T-helper 17 cell (primary cell): ENCODE results near the gene SLC12A5. TPM values are rescaled to one million over a fixed set of nuclear protein-coding genes. Genes with fewer than 3 reads are reported as not detected.

Experiments used
- ATAC-seq: fragments of 150-1000 bp; cut with Tn5 transposase; 2 replicates; pipeline ENCODE4 v1.10.0; 2021; ENCODE audit warnings: mild to moderate bottlenecking, moderate library complexity
- DNase-seq, 3 donors: peaks; one replicate each; pipeline versions ENCODE4 v3.0.0 to v3.0.0-alpha.2; 2020 to 2021
- H3K9me3 ChIP-seq: one replicate; pipeline ENCODE4 v1.7.0; 2013; ENCODE audit warnings: low read length, mild to moderate bottlenecking; ENCODE audit not compliant: control insufficient read depth, poor library complexity, severe bottlenecking
- H3K27ac Mint-ChIP-seq: one replicate; pipeline ENCODE4 v1.8.0; 2022; ENCODE audit warnings: mild to moderate bottlenecking, moderate library complexity, mixed read lengths
- H3K27me3 Mint-ChIP-seq: one replicate; pipeline ENCODE4 v1.8.0; 2022; ENCODE audit warnings: mixed read lengths
- H3K36me3 Mint-ChIP-seq: one replicate; pipeline ENCODE4 v1.8.0; 2022; ENCODE audit warnings: low read depth, mixed read lengths
- H3K4me1 Mint-ChIP-seq: one replicate; pipeline ENCODE4 v1.8.0; 2022; ENCODE audit warnings: mild to moderate bottlenecking, mixed read lengths
- H3K4me3 Mint-ChIP-seq: one replicate; pipeline ENCODE4 v1.8.0; 2022; ENCODE audit warnings: mild to moderate bottlenecking, moderate library complexity, mixed read lengths
- total RNA-seq, 4 donors: library from RNA in 2 of 4; stranded (reverse) in 2 of 4; gene quantifications; one replicate each; pipeline ENCODE4 v1.2.3 and lab custom pipeline; 2022 to 2026

SLC12A5 gene
- total RNA-seq, 2 donors from 2014 or later: not detected

- H3K4me1 Mint-ChIP-seq: peaks cover 8% of the 10 kb centered on the region
- peaks cover 15% of the 10 kb centered on the region for H3K36me3 Mint-ChIP-seq
- ATAC-seq: no peak
- no peak for DNase-seq
- no peaks in the 10 kb centered on the region for H3K9me3 ChIP-seq
- H3K27me3 Mint-ChIP-seq: no peaks in the 10 kb centered on the region
- no peak overlapping the region for H3K27ac Mint-ChIP-seq
- H3K4me3 Mint-ChIP-seq: no peak overlapping the region
These were observed 41.3 kb downstream of the SLC12A5 start for GRCh38 chr20:46070215-46070900.

GRCh38 chr20:46071573-46071972, 42.6 kb downstream of the SLC12A5 start:
- no peaks in the 10 kb centered on the region for H3K9me3 ChIP-seq
- no peak overlapping the region for H3K4me3 Mint-ChIP-seq
- H3K27me3 Mint-ChIP-seq: no peaks in the 10 kb centered on the region
- ATAC-seq (no peak), DNase-seq (no peak)
- H3K4me1 Mint-ChIP-seq: peaks cover 8% of the 10 kb centered on the region
- H3K36me3 Mint-ChIP-seq: peaks cover 12% of the 10 kb centered on the region
- H3K27ac Mint-ChIP-seq: no peak overlapping the region

- Mint-ChIP-seq H3K27me3 (no peaks in the 10 kb centered on the region), H3K4me1 (peaks cover 8% of the 10 kb centered on the region), H3K4me3 (no peak overlapping the region), H3K36me3 (peaks cover 12% of the 10 kb centered on the region), H3K27ac (no peak overlapping the region)
- ATAC-seq: no peak
- H3K9me3 ChIP-seq: no peaks in the 10 kb centered on the region
- DNase-seq: no peak
These were observed 44.0 kb downstream of the SLC12A5 start for GRCh38 chr20:46073024-46073423.

GRCh38 chr20:46073443-46073842, 44.4 kb downstream of the SLC12A5 start:
- no peaks in the 10 kb centered on the region for H3K9me3 ChIP-seq
- Mint-ChIP-seq H3K4me3 (no peak overlapping the region), H3K36me3 (peaks cover 10% of the 10 kb centered on the region), H3K27me3 (no peaks in the 10 kb centered on the region), H3K27ac (no peak overlapping the region), H3K4me1 (peaks cover 8% of the 10 kb centered on the region)
- ATAC-seq (no peak), DNase-seq (no peak)

- no peak for DNase-seq
- H3K27me3 Mint-ChIP-seq: no peaks in the 10 kb centered on the region
- H3K36me3 Mint-ChIP-seq: peaks cover 8% of the 10 kb centered on the region
- no peak overlapping the region for H3K27ac Mint-ChIP-seq
- no peaks in the 10 kb centered on the region for H3K9me3 ChIP-seq
- no peak for ATAC-seq
- no peak overlapping the region for H3K4me3 Mint-ChIP-seq
- H3K4me1 Mint-ChIP-seq: peaks cover 8% of the 10 kb centered on the region
These were observed 45.0 kb downstream of the SLC12A5 start for GRCh38 chr20:46074006-46074405.

- Mint-ChIP-seq H3K36me3 (peaks cover 7% of the 10 kb centered on the region), H3K27ac (no peak overlapping the region), H3K4me1 (peaks cover 14% of the 10 kb centered on the region), H3K4me3 (no peak overlapping the region), H3K27me3 (no peaks in the 10 kb centered on the region)
- H3K9me3 ChIP-seq: no peaks in the 10 kb centered on the region
- no peak for DNase-seq
- ATAC-seq: no peak
These were observed 47.8 kb downstream of the SLC12A5 start for GRCh38 chr20:46076806-46077205.

- Mint-ChIP-seq H3K4me3 (no peak overlapping the region), H3K4me1 (peaks cover 20% of the 10 kb centered on the region), H3K27me3 (no peaks in the 10 kb centered on the region), H3K27ac (no peak overlapping the region), H3K36me3 (peaks cover 7% of the 10 kb centered on the region)
- no peaks in the 10 kb centered on the region for H3K9me3 ChIP-seq
- no peak for ATAC-seq
- no peak for DNase-seq
These were observed 48.8 kb downstream of the SLC12A5 start for GRCh38 chr20:46077642-46078305.

- Mint-ChIP-seq H3K4me3 (no peak overlapping the region), H3K4me1 (peaks cover 28% of the 10 kb centered on the region), H3K36me3 (peaks cover 7% of the 10 kb centered on the region), H3K27ac (no peak overlapping the region), H3K27me3 (no peaks in the 10 kb centered on the region)
- ATAC-seq: no peak
- H3K9me3 ChIP-seq: no peaks in the 10 kb centered on the region
- no peak for DNase-seq
These were observed 49.9 kb downstream of the SLC12A5 start for GRCh38 chr20:46078954-46079353.

GRCh38 chr20:46081074-46081473, 52.1 kb downstream of the SLC12A5 start:
- Mint-ChIP-seq H3K27me3 (no peaks in the 10 kb centered on the region), H3K27ac (no peak overlapping the region), H3K4me1 (peaks cover 30% of the 10 kb centered on the region), H3K4me3 (no peak overlapping the region), H3K36me3 (peaks cover 2% of the 10 kb centered on the region)
- no peak for ATAC-seq
- H3K9me3 ChIP-seq: no peaks in the 10 kb centered on the region
- DNase-seq: no peak

GRCh38 chr20:46083101-46083500, 54.1 kb downstream of the SLC12A5 start:
- no peak for DNase-seq
- Mint-ChIP-seq H3K4me3 (no peak overlapping the region), H3K4me1 (peaks cover 42% of the 10 kb centered on the region), H3K27ac (no peak overlapping the region), H3K36me3 (peaks cover 2% of the 10 kb centered on the region), H3K27me3 (no peaks in the 10 kb centered on the region)
- no peak for ATAC-seq
- no peaks in the 10 kb centered on the region for H3K9me3 ChIP-seq

GRCh38 chr20:46083531-46084061, 54.6 kb downstream of the SLC12A5 start:
- ATAC-seq (no peak), DNase-seq (no peak)
- Mint-ChIP-seq H3K4me1 (peaks cover 44% of the 10 kb centered on the region), H3K27me3 (no peaks in the 10 kb centered on the region), H3K36me3 (peaks cover 2% of the 10 kb centered on the region), H3K27ac (no peak overlapping the region), H3K4me3 (no peak overlapping the region)
- H3K9me3 ChIP-seq: peaks cover 2% of the 10 kb centered on the region

- ATAC-seq: no peak
- H3K4me1 Mint-ChIP-seq: peaks cover 42% of the 10 kb centered on the region
- H3K27ac Mint-ChIP-seq: peak overlapping the region; percentile 19
- H3K9me3 ChIP-seq: peaks cover 2% of the 10 kb centered on the region
- peaks cover 2% of the 10 kb centered on the region for H3K36me3 Mint-ChIP-seq
- H3K4me3 Mint-ChIP-seq: no peak overlapping the region
- no peaks in the 10 kb centered on the region for H3K27me3 Mint-ChIP-seq
- DNase-seq: no peak
These were observed 55.8 kb downstream of the SLC12A5 start for GRCh38 chr20:46084805-46085178.

- no peak for ATAC-seq
- peaks cover 45% of the 10 kb centered on the region for H3K4me1 Mint-ChIP-seq
- DNase-seq: no peak
- H3K9me3 ChIP-seq: peaks cover 2% of the 10 kb centered on the region
- peak overlapping the region; percentile 19 for H3K27ac Mint-ChIP-seq
- H3K36me3 Mint-ChIP-seq: peaks cover 2% of the 10 kb centered on the region
- no peak overlapping the region for H3K4me3 Mint-ChIP-seq
- no peaks in the 10 kb centered on the region for H3K27me3 Mint-ChIP-seq
These were observed 56.3 kb downstream of the SLC12A5 start for GRCh38 chr20:46085179-46085851.
